HEK293 (cell line): ENCODE measurements around the gene TMEM86A.

ENCODE experiments used
- CTCF ChIA-PET: fragments of 350-600 bp; formaldehyde crosslinking; extraction: SDS; loops from one replicate; lab custom pipeline; 2021; ENCODE audit warnings: antibody characterized with exemption; lab: Yijun Ruan, JAX
- POLR2A ChIA-PET: fragments of 300-600 bp; formaldehyde crosslinking; extraction: SDS; loops from one replicate; lab custom pipeline; 2020; ENCODE audit warnings: antibody characterized with exemption, inconsistent platforms; lab: Yijun Ruan, JAX
- H3K27ac ChIP-seq: fragments of 200-500 bp; sonication (Bioruptor generic); 2 replicates; pipeline ENCODE4 v1.5.1; 2014; ENCODE audit warnings: low read depth, low read length, control low read depth, inconsistent platforms; ENCODE audit errors: extremely low read depth
- H3K36me3 ChIP-seq, 2 experiments: fragments of 200-500 bp in 1 of 2; sonication (Bioruptor generic) in 1 of 2; 1 replicate in 1 of 2; 2 replicates in 1 of 2; pipeline ENCODE4 v1.5.1; 2014 to 2017; ENCODE audit warnings: inconsistent platforms in 2 of 2, low read length in 2 of 2; ENCODE audit not compliant: control insufficient read depth in 2 of 2, insufficient read depth in 1 of 2
- H3K4me1 ChIP-seq: fragments of 200-500 bp; sonication (Bioruptor generic); 2 replicates; pipeline ENCODE4 v1.5.1; 2014; ENCODE audit warnings: mild to moderate bottlenecking, low read length, inconsistent platforms; ENCODE audit not compliant: control insufficient read depth, insufficient read depth
- H3K4me3 ChIP-seq: 2 replicates; pipeline ENCODE4 v1.5.1; 2011; ENCODE audit warnings: low read depth, mild to moderate bottlenecking, control low read depth, low read length, moderate library complexity
- H3K9me3 ChIP-seq: fragments of 200-500 bp; sonication (Bioruptor generic); 2 replicates; pipeline ENCODE4 v1.5.1; 2014; ENCODE audit warnings: low read depth, low read length, inconsistent platforms; ENCODE audit not compliant: control insufficient read depth, insufficient read depth
- ZFP37 ChIP-seq: fragments of 450-650 bp; formaldehyde crosslinking; IDR thresholded peaks from 2 replicates; pipeline ENCODE4 v1.5.1; 2016; ENCODE audit warnings: missing biosample characterization, missing genetic modification characterization
- ZNF155 ChIP-seq: fragments of 450-650 bp; formaldehyde crosslinking; IDR thresholded peaks from 2 replicates; pipeline ENCODE4 v1.5.1; 2016; ENCODE audit warnings: missing biosample characterization, missing genetic modification characterization
- ZNF157 ChIP-seq: fragments of 450-650 bp; formaldehyde crosslinking; IDR thresholded peaks from 2 replicates; pipeline ENCODE4 v1.5.1; 2016; ENCODE audit warnings: missing biosample characterization, missing genetic modification characterization
- ZNF2 ChIP-seq: fragments of 450-650 bp; formaldehyde crosslinking; IDR thresholded peaks from 2 replicates; pipeline ENCODE4 v1.5.1; 2016; ENCODE audit warnings: missing biosample characterization, missing genetic modification characterization
- ZNF335 ChIP-seq: fragments of 450-650 bp; formaldehyde crosslinking; conservative IDR thresholded peaks from 2 replicates; pipeline ENCODE4 v1.5.1; 2016; ENCODE audit warnings: missing biosample characterization, missing genetic modification characterization
- ZNF585B ChIP-seq: fragments of 450-650 bp; formaldehyde crosslinking; IDR thresholded peaks from 2 replicates; pipeline ENCODE4 v1.5.1; 2016; ENCODE audit warnings: missing biosample characterization, missing genetic modification characterization
- ZNF629 ChIP-seq: fragments of 450-650 bp; formaldehyde crosslinking; IDR thresholded peaks from 2 replicates; pipeline ENCODE4 v1.5.1; 2017; ENCODE audit warnings: missing biosample characterization, missing genetic modification characterization
- ZNF701 ChIP-seq: fragments of 450-650 bp; formaldehyde crosslinking; IDR thresholded peaks from 2 replicates; pipeline ENCODE4 v1.5.1; 2016; ENCODE audit warnings: missing biosample characterization, missing genetic modification characterization
- TF ChIP-seq, protein P1 (sequence below): fragments of 450-650 bp; formaldehyde crosslinking; IDR thresholded peaks from 2 replicates; pipeline ENCODE4 v1.5.1; 2017; ENCODE audit warnings: missing biosample characterization, missing genetic modification characterization
- TF ChIP-seq, protein P2 (sequence below): fragments of 450-650 bp; formaldehyde crosslinking; IDR thresholded peaks from 2 replicates; pipeline ENCODE4 v1.5.1; 2016; ENCODE audit warnings: missing biosample characterization, missing genetic modification characterization
- TF ChIP-seq, protein P3 (sequence below): fragments of 450-650 bp; formaldehyde crosslinking; IDR thresholded peaks from 2 replicates; pipeline ENCODE4 v1.5.1; 2016; ENCODE audit warnings: missing biosample characterization, missing genetic modification characterization, borderline replicate concordance
- TF ChIP-seq, protein P4 (sequence below): fragments of 450-650 bp; formaldehyde crosslinking; IDR thresholded peaks from 2 replicates; pipeline ENCODE4 v1.5.1; 2016; ENCODE audit warnings: missing biosample characterization, missing genetic modification characterization, low read depth
- TF ChIP-seq, protein P5 (sequence below): fragments of 450-650 bp; formaldehyde crosslinking; IDR thresholded peaks from 2 replicates; pipeline ENCODE4 v1.5.1; 2016; ENCODE audit warnings: missing biosample characterization, missing genetic modification characterization
- TF ChIP-seq, protein P6 (sequence below): fragments of 450-650 bp; formaldehyde crosslinking; IDR thresholded peaks from 2 replicates; pipeline ENCODE4 v1.5.1; 2016; ENCODE audit warnings: missing biosample characterization, missing genetic modification characterization
- TF ChIP-seq, protein P7 (sequence below): fragments of 450-650 bp; formaldehyde crosslinking; IDR thresholded peaks from 2 replicates; pipeline ENCODE4 v1.5.1; 2016; ENCODE audit warnings: missing biosample characterization, missing genetic modification characterization
- TF ChIP-seq, protein P8 (sequence below): fragments of 450-650 bp; formaldehyde crosslinking; IDR thresholded peaks from 2 replicates; pipeline ENCODE4 v1.5.1; 2016; ENCODE audit warnings: missing biosample characterization, missing genetic modification characterization

TMEM86A gene

DNA sequence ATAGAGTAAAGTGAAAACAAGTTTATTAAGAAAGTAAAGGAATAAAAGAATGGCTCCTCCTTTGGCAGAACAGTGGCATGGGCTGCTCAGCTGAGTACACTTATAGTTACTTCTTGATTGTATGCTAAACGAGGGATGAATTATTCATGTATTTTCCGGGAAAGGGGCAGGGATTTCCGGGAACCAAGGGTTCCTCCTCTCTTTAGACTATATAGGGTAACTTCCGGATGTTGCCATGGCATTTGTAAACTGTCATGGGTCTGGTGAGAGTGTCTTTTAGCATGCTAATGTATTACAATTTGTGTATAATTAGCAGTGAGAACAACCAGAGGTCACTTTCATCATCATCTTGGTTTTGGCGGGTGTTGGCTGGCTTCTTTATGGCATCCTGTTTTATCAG lies 40.9 kb upstream of the TMEM86A start:
- POLR2A ChIA-PET, result no interaction called here
- Histone ChIP-seq H3K4me3 (no peak overlapping the region), H3K27ac (no peak overlapping the region), H3K9me3 (no peaks in the 10 kb centered on the region), H3K4me1 (no peaks in the 10 kb centered on the region), H3K36me3 (no peaks in the 10 kb centered on the region)
- CTCF ChIA-PET, result no interaction called here
- TF ChIP-seq ZNF629 (no peak), ZNF155 (no peak), ZNF701 (no peak), ZFP37 (tag by site-specific recombination) (no peak), ZNF157 (tag by site-specific recombination) (no peak), ZNF335 (no peak), ZNF2 (tag by site-specific recombination) (no peak), ZNF585B (no peak)
- TF ChIP-seq, protein P1, sequence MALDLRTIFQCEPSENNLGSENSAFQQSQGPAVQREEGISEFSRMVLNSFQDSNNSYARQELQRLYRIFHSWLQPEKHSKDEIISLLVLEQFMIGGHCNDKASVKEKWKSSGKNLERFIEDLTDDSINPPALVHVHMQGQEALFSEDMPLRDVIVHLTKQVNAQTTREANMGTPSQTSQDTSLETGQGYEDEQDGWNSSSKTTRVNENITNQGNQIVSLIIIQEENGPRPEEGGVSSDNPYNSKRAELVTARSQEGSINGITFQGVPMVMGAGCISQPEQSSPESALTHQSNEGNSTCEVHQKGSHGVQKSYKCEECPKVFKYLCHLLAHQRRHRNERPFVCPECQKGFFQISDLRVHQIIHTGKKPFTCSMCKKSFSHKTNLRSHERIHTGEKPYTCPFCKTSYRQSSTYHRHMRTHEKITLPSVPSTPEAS, result no peak
- TF ChIP-seq, protein P2, sequence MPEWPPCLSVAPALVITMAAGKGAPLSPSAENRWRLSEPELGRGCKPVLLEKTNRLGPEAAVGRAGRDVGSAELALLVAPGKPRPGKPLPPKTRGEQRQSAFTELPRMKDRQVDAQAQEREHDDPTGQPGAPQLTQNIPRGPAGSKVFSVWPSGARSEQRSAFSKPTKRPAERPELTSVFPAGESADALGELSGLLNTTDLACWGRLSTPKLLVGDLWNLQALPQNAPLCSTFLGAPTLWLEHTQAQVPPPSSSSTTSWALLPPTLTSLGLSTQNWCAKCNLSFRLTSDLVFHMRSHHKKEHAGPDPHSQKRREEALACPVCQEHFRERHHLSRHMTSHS, result no peak
- TF ChIP-seq, protein P3, sequence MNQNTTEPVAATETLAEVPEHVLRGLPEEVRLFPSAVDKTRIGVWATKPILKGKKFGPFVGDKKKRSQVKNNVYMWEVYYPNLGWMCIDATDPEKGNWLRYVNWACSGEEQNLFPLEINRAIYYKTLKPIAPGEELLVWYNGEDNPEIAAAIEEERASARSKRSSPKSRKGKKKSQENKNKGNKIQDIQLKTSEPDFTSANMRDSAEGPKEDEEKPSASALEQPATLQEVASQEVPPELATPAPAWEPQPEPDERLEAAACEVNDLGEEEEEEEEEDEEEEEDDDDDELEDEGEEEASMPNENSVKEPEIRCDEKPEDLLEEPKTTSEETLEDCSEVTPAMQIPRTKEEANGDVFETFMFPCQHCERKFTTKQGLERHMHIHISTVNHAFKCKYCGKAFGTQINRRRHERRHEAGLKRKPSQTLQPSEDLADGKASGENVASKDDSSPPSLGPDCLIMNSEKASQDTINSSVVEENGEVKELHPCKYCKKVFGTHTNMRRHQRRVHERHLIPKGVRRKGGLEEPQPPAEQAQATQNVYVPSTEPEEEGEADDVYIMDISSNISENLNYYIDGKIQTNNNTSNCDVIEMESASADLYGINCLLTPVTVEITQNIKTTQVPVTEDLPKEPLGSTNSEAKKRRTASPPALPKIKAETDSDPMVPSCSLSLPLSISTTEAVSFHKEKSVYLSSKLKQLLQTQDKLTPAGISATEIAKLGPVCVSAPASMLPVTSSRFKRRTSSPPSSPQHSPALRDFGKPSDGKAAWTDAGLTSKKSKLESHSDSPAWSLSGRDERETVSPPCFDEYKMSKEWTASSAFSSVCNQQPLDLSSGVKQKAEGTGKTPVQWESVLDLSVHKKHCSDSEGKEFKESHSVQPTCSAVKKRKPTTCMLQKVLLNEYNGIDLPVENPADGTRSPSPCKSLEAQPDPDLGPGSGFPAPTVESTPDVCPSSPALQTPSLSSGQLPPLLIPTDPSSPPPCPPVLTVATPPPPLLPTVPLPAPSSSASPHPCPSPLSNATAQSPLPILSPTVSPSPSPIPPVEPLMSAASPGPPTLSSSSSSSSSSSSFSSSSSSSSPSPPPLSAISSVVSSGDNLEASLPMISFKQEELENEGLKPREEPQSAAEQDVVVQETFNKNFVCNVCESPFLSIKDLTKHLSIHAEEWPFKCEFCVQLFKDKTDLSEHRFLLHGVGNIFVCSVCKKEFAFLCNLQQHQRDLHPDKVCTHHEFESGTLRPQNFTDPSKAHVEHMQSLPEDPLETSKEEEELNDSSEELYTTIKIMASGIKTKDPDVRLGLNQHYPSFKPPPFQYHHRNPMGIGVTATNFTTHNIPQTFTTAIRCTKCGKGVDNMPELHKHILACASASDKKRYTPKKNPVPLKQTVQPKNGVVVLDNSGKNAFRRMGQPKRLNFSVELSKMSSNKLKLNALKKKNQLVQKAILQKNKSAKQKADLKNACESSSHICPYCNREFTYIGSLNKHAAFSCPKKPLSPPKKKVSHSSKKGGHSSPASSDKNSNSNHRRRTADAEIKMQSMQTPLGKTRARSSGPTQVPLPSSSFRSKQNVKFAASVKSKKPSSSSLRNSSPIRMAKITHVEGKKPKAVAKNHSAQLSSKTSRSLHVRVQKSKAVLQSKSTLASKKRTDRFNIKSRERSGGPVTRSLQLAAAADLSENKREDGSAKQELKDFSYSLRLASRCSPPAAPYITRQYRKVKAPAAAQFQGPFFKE (tag by site-specific recombination), result no peak
- TF ChIP-seq, protein P4, sequence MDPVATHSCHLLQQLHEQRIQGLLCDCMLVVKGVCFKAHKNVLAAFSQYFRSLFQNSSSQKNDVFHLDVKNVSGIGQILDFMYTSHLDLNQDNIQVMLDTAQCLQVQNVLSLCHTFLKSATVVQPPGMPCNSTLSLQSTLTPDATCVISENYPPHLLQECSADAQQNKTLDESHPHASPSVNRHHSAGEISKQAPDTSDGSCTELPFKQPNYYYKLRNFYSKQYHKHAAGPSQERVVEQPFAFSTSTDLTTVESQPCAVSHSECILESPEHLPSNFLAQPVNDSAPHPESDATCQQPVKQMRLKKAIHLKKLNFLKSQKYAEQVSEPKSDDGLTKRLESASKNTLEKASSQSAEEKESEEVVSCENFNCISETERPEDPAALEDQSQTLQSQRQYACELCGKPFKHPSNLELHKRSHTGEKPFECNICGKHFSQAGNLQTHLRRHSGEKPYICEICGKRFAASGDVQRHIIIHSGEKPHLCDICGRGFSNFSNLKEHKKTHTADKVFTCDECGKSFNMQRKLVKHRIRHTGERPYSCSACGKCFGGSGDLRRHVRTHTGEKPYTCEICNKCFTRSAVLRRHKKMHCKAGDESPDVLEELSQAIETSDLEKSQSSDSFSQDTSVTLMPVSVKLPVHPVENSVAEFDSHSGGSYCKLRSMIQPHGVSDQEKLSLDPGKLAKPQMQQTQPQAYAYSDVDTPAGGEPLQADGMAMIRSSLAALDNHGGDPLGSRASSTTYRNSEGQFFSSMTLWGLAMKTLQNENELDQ (tag by site-specific recombination), result no peak
- TF ChIP-seq, protein P5, sequence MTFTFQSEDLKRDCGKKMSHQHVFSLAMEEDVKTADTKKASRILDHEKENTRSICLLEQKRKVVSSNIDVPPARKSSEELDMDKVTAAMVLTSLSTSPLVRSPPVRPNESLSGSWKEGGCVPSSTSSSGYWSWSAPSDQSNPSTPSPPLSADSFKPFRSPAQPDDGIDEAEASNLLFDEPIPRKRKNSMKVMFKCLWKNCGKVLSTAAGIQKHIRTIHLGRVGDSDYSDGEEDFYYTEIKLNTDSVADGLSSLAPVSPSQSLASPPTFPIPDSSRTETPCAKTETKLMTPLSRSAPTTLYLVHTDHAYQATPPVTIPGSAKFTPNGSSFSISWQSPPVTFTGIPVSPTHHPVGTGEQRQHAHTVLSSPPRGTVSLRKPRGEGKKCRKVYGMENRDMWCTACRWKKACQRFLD (tag by site-specific recombination), result no peak
- TF ChIP-seq, protein P6, sequence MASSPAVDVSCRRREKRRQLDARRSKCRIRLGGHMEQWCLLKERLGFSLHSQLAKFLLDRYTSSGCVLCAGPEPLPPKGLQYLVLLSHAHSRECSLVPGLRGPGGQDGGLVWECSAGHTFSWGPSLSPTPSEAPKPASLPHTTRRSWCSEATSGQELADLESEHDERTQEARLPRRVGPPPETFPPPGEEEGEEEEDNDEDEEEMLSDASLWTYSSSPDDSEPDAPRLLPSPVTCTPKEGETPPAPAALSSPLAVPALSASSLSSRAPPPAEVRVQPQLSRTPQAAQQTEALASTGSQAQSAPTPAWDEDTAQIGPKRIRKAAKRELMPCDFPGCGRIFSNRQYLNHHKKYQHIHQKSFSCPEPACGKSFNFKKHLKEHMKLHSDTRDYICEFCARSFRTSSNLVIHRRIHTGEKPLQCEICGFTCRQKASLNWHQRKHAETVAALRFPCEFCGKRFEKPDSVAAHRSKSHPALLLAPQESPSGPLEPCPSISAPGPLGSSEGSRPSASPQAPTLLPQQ (tag by site-specific recombination), result no peak
- TF ChIP-seq, protein P7, sequence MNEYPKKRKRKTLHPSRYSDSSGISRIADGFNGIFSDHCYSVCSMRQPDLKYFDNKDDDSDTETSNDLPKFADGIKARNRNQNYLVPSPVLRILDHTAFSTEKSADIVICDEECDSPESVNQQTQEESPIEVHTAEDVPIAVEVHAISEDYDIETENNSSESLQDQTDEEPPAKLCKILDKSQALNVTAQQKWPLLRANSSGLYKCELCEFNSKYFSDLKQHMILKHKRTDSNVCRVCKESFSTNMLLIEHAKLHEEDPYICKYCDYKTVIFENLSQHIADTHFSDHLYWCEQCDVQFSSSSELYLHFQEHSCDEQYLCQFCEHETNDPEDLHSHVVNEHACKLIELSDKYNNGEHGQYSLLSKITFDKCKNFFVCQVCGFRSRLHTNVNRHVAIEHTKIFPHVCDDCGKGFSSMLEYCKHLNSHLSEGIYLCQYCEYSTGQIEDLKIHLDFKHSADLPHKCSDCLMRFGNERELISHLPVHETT (tag by site-specific recombination), result no peak
- TF ChIP-seq, protein P8, sequence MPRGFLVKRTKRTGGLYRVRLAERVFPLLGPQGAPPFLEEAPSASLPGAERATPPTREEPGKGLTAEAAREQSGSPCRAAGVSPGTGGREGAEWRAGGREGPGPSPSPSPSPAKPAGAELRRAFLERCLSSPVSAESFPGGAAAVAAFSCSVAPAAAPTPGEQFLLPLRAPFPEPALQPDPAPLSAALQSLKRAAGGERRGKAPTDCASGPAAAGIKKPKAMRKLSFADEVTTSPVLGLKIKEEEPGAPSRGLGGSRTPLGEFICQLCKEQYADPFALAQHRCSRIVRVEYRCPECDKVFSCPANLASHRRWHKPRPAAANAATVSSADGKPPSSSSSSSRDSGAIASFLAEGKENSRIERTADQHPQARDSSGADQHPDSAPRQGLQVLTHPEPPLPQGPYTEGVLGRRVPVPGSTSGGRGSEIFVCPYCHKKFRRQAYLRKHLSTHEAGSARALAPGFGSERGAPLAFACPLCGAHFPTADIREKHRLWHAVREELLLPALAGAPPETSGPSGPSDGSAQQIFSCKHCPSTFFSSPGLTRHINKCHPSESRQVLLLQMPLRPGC (tag by site-specific recombination), result no peak
